Measurements from ENCODE around the gene BIRC7.

GRCh38 chr20:63208346-63208909 lies 27.3 kb upstream of the BIRC7 start:
- TF ChIP-seq TAF1 (IDR thresholded peaks at IDR 0.05; ENCODE audit: borderline replicate concordance, low read depth, low read length) (no peak), POLR2AphosphoS5 (IDR thresholded peaks at IDR 0.05; ENCODE audit: low read depth, low read length) (no peak)
